H9 (cell line): ENCODE measurements around the gene XXYLT1. TPM values are rescaled to one million over a fixed set of nuclear protein-coding genes. Genes with fewer than 3 reads are reported as not detected.
A peak's percentile ranks its signal among the peaks of the same experiment; 100 is the strongest.

ENCODE experiments used
- DNase-seq: peaks from one replicate; pipeline ENCODE4 v3.0.0-alpha.2; 2017
- H2AFZ ChIP-seq: one replicate; pipeline ENCODE4 v1.6.1; 2013; ENCODE audit warnings: mild to moderate bottlenecking, low read length, control low read depth, moderate library complexity
- H2AK5ac ChIP-seq: 2 replicates; pipeline ENCODE4 v1.6.1; 2013; ENCODE audit warnings: low read length, control low read depth, mixed read lengths; ENCODE audit not compliant: insufficient read length
- H2BK120ac ChIP-seq: one replicate; pipeline ENCODE4 v1.6.1; 2013; ENCODE audit warnings: low read depth, mild to moderate bottlenecking, low read length, control low read depth, inconsistent platforms; ENCODE audit not compliant: poor library complexity, severe bottlenecking
- H2BK12ac ChIP-seq: 2 replicates; pipeline ENCODE4 v1.6.1; 2013; ENCODE audit warnings: low read length, control low read depth, mixed read lengths, low read depth; ENCODE audit not compliant: insufficient read length
- H2BK15ac ChIP-seq: 2 replicates; pipeline ENCODE4 v1.6.1; 2013; ENCODE audit warnings: low read depth, low read length, control low read depth
- H2BK20ac ChIP-seq: one replicate; pipeline ENCODE4 v1.6.1; 2013; ENCODE audit warnings: low read depth, mild to moderate bottlenecking, low read length, control low read depth, inconsistent platforms; ENCODE audit not compliant: poor library complexity, severe bottlenecking
- H2BK5ac ChIP-seq: 2 replicates; pipeline ENCODE4 v1.6.1; 2013; ENCODE audit warnings: low read length, control low read depth, mixed read lengths; ENCODE audit not compliant: insufficient read length
- H3K14ac ChIP-seq: 2 replicates; pipeline ENCODE4 v1.6.1; 2013; ENCODE audit warnings: low read length, control low read depth; ENCODE audit not compliant: insufficient read depth
- H3K18ac ChIP-seq: 2 replicates; pipeline ENCODE4 v1.6.1; 2013; ENCODE audit warnings: low read depth, mild to moderate bottlenecking, mixed read lengths, low read length, control low read depth; ENCODE audit not compliant: insufficient read length
- H3K23ac ChIP-seq: 2 replicates; pipeline ENCODE4 v1.6.1; 2013; ENCODE audit warnings: low read length, control low read depth, mixed read lengths, low read depth; ENCODE audit not compliant: insufficient read length
- H3K23me2 ChIP-seq: 2 replicates; pipeline ENCODE4 v1.6.1; 2013; ENCODE audit warnings: low read depth, mild to moderate bottlenecking, mixed read lengths, low read length, control low read depth; ENCODE audit not compliant: insufficient read length, poor library complexity, severe bottlenecking
- H3K27ac ChIP-seq: 2 replicates; pipeline ENCODE4 v1.5.1; 2013; ENCODE audit warnings: low read length, control low read depth, mixed read lengths, low read depth; ENCODE audit not compliant: insufficient read length
- H3K27me3 ChIP-seq: 2 replicates; pipeline ENCODE4 v1.6.1; 2013; ENCODE audit warnings: low read length, control low read depth, inconsistent platforms; ENCODE audit not compliant: insufficient read depth
- H3K4ac ChIP-seq: 2 replicates; pipeline ENCODE4 v1.6.1; 2013; ENCODE audit warnings: low read depth, mild to moderate bottlenecking, control low read depth, inconsistent platforms, low read length, moderate library complexity
- H3K4me1 ChIP-seq: 2 replicates; pipeline ENCODE4 v1.6.1; 2013; ENCODE audit warnings: low read length, control low read depth, inconsistent platforms; ENCODE audit not compliant: insufficient read depth
- H3K4me2 ChIP-seq: 2 replicates; pipeline ENCODE4 v1.6.1; 2013; ENCODE audit warnings: low read length, control low read depth, mixed read lengths; ENCODE audit not compliant: insufficient read length, insufficient read depth
- H3K56ac ChIP-seq: 2 replicates; pipeline ENCODE4 v1.6.1; 2013; ENCODE audit warnings: low read depth, mild to moderate bottlenecking, mixed read lengths, low read length, control low read depth; ENCODE audit not compliant: insufficient read length
- H3K79me1 ChIP-seq: 2 replicates; pipeline ENCODE4 v1.6.1; 2013; ENCODE audit warnings: low read depth, mild to moderate bottlenecking, moderate library complexity, low read length, control low read depth, inconsistent platforms; ENCODE audit not compliant: insufficient read depth, poor library complexity, severe bottlenecking
- H3K79me2 ChIP-seq: 2 replicates; pipeline ENCODE4 v1.6.1; 2013; ENCODE audit warnings: low read length, control low read depth, inconsistent platforms; ENCODE audit not compliant: insufficient read depth
- H3K9ac ChIP-seq: 2 replicates; pipeline ENCODE4 v1.6.1; 2013; ENCODE audit warnings: low read length, control low read depth, mixed read lengths; ENCODE audit not compliant: insufficient read length; ENCODE audit errors: extremely low read depth
- H3K9me3 ChIP-seq: one replicate; pipeline ENCODE4 v1.6.1; 2013; ENCODE audit warnings: low read depth, low read length, inconsistent platforms; ENCODE audit not compliant: control insufficient read depth
- H3T11ph ChIP-seq: one replicate; pipeline ENCODE4 v1.6.1; 2013; ENCODE audit warnings: mild to moderate bottlenecking, low read length, control low read depth, inconsistent platforms
- H4K20me1 ChIP-seq: one replicate; pipeline ENCODE4 v1.6.1; 2013; ENCODE audit not compliant: control insufficient read depth, insufficient read length, insufficient read depth
- H4K5ac ChIP-seq: 2 replicates; pipeline ENCODE4 v1.6.1; 2013; ENCODE audit warnings: low read depth, mild to moderate bottlenecking, mixed read lengths, low read length, control low read depth; ENCODE audit not compliant: insufficient read length
- H4K8ac ChIP-seq: replicated peaks from 2 replicates; pipeline ENCODE4 v1.6.1; 2013; ENCODE audit warnings: low read length, control low read depth, mixed read lengths, low read depth; ENCODE audit not compliant: insufficient read length
- H4K91ac ChIP-seq: 2 replicates; pipeline ENCODE4 v1.6.1; 2013; ENCODE audit warnings: low read depth, mild to moderate bottlenecking, moderate library complexity, mixed read lengths, low read length, control low read depth; ENCODE audit not compliant: insufficient read length
- H3K27ac Mint-ChIP-seq, 3 experiments: 2 replicates in 2 of 3; 3 replicates in 1 of 3; pipeline ENCODE4 v1.8.0; 2020 to 2021; ENCODE audit warnings: mixed read lengths in 3 of 3, mild to moderate bottlenecking in 1 of 3, moderate library complexity in 1 of 3
- H3K27me3 Mint-ChIP-seq: 2 replicates; pipeline ENCODE4 v1.8.0; 2021; ENCODE audit warnings: low read depth, mild to moderate bottlenecking, moderate library complexity, mixed read lengths
- H3K36me3 Mint-ChIP-seq, 3 experiments: 2 replicates in 2 of 3; 3 replicates in 1 of 3; pipeline ENCODE4 v1.8.0; 2020 to 2021; ENCODE audit warnings: low read depth in 3 of 3, mixed read lengths in 3 of 3; ENCODE audit not compliant: insufficient read depth in 1 of 3
- H3K4me1 Mint-ChIP-seq, 2 experiments: 2 replicates each; pipeline ENCODE4 v1.8.0; 2020; ENCODE audit warnings: mixed read lengths in 2 of 2
- H3K4me3 Mint-ChIP-seq, 2 experiments: 2 replicates in 1 of 2; 3 replicates in 1 of 2; pipeline ENCODE4 v1.8.0; 2020 to 2021; ENCODE audit warnings: mild to moderate bottlenecking in 2 of 2, mixed read lengths in 2 of 2, moderate library complexity in 1 of 2
- H3K9me3 Mint-ChIP-seq, 2 experiments: 2 replicates in 1 of 2; 3 replicates in 1 of 2; pipeline ENCODE4 v1.8.0; 2020; ENCODE audit warnings: mild to moderate bottlenecking in 2 of 2, mixed read lengths in 2 of 2, moderate library complexity in 1 of 2
- CTCF ChIP-seq: fragments of 200-600 bp; sonication (generic); conservative IDR thresholded peaks from 3 replicates; pipeline ENCODE4 v1.8.0; 2021; ENCODE audit warnings: antibody characterized with exemption, mild to moderate bottlenecking
- WGBS: extraction: QIAGEN DNeasy Blood & Tissue Kit; methylation state at CpG from one replicate; pipeline ENCODE4 v1.1.7; 2013; ENCODE audit warnings: missing lambda C conversion rate, low lambda C conversion rate, mixed read lengths; ENCODE audit not compliant: insufficient read length; ENCODE audit errors: extremely low coverage; 5-methylcytosine and 5-hydroxymethylcytosine counted together
- total RNA-seq: library from RNA; stranded (reverse); gene quantifications from 2 replicates; pipeline ENCODE4 v1.2.1, GENCODE V29; 2021

The XXYLT1 gene
- total RNA-seq, 1 experiment from 2014 or later: 22.7 TPM

GRCh38 chr3:195124378-195124992 is 146.5 kb downstream of the XXYLT1 start:
- H3K4ac ChIP-seq: no peak overlapping the region
- no peak for DNase-seq
- H3T11ph ChIP-seq: no peak overlapping the region
- peaks cover 2% of the 10 kb centered on the region; the same call in 1 of the 2 replicates for H3K4me1 ChIP-seq
- Mint-ChIP-seq H3K4me1 (peaks cover 11 to 18% of the 10 kb centered on the region in 2 experiments), H3K9me3 (no peaks in the 10 kb centered on the region), H3K27me3 (no peaks in the 10 kb centered on the region), H3K4me3 (no peak overlapping the region), H3K27ac (peak overlapping the region in 2 of 3 experiments; percentile 57 to 79; a peak in 3 of 7 replicates), H3K36me3 (no peaks in the 10 kb centered on the region)
- no peak overlapping the region for H3K14ac ChIP-seq
- H2BK12ac ChIP-seq: no peak overlapping the region
- H2BK15ac ChIP-seq: no peak overlapping the region
- H3K9me3 ChIP-seq: no peaks in the 10 kb centered on the region
- H2AFZ ChIP-seq: no peak overlapping the region
- H4K5ac ChIP-seq: no peak overlapping the region
- no peak overlapping the region for H2AK5ac ChIP-seq
- H3K18ac ChIP-seq: no peak overlapping the region
- no peak for TF ChIP-seq CTCF
- no peaks in the 10 kb centered on the region for H4K20me1 ChIP-seq
- no peak overlapping the region for H3K23ac ChIP-seq
- no CpG with 5 or more reads among the region's 18 CpGs for WGBS
- no peak overlapping the region for H2BK5ac ChIP-seq
- H3K56ac ChIP-seq: no peak overlapping the region
- no peak overlapping the region for H4K8ac ChIP-seq
- H3K9ac ChIP-seq: no peak overlapping the region
- no peak overlapping the region for H2BK120ac ChIP-seq
- no peak overlapping the region for H3K4me2 ChIP-seq
- H3K23me2 ChIP-seq: no peaks in the 10 kb centered on the region
- H3K27ac ChIP-seq: no peak overlapping the region
- no peak overlapping the region for H4K91ac ChIP-seq
- H3K79me1 ChIP-seq: no peaks in the 10 kb centered on the region
- no peaks in the 10 kb centered on the region for H3K79me2 ChIP-seq
- H3K27me3 ChIP-seq: no peaks in the 10 kb centered on the region
- H2BK20ac ChIP-seq: no peak overlapping the region
